WTC11 (cell line): Measurements from ENCODE around the gene FUT8. TPM values are rescaled to one million over a fixed set of nuclear protein-coding genes. Genes with fewer than 3 reads are reported as not detected.
A peak's percentile ranks its signal among the peaks of the same experiment; 100 is the strongest.
"Not testable (repeated sequence)": the region's sequence is repeated elsewhere in the genome, so short reads cannot be mapped to it uniquely, and the experiment has no call there.

ENCODE experiments used
- ATAC-seq: fragments of 200-7000 bp; cut with Tn5 transposase; 2 replicates; pipeline ENCODE4 v1.10.0; 2021; ENCODE audit warnings: mild to moderate bottlenecking, moderate library complexity
- CTCF ChIA-PET: fragments of 300-600 bp; sonication (Branson Sonifier 250); formaldehyde crosslinking; loops from one replicate; lab custom pipeline; 2021; ENCODE audit warnings: antibody characterized with exemption; lab: Charles Lee
- POLR2A ChIA-PET: fragments of 350-600 bp; sonication (Branson Sonifier 250); formaldehyde crosslinking; loops from one replicate; lab custom pipeline; 2021; ENCODE audit warnings: antibody characterized with exemption; lab: Charles Lee
- DNase-seq: peaks from one replicate; pipeline ENCODE4 v3.0.0; 2021; ENCODE audit warnings: low spot score
- H3K27ac Mint-ChIP-seq: 2 replicates; pipeline ENCODE4 v1.8.0; 2021; ENCODE audit warnings: mixed read lengths
- H3K27me3 Mint-ChIP-seq: 2 replicates; pipeline ENCODE4 v1.8.0; 2021; ENCODE audit warnings: low read depth, mild to moderate bottlenecking, moderate library complexity, mixed read lengths
- H3K36me3 Mint-ChIP-seq: 2 replicates; pipeline ENCODE4 v1.8.0; 2021; ENCODE audit warnings: mixed read lengths
- H3K4me1 Mint-ChIP-seq: 2 replicates; pipeline ENCODE4 v1.8.0; 2022; ENCODE audit warnings: mixed read lengths
- H3K4me3 Mint-ChIP-seq: 2 replicates; pipeline ENCODE4 v1.8.0; 2021; ENCODE audit warnings: mild to moderate bottlenecking, moderate library complexity, mixed read lengths
- H3K9me3 Mint-ChIP-seq: 2 replicates; pipeline ENCODE4 v1.8.0; 2021; ENCODE audit warnings: mixed read lengths
- AFF4 ChIP-seq: sonication (generic); formaldehyde crosslinking; IDR thresholded peaks from 2 replicates; pipeline ENCODE4 v1.8.1; 2023; ENCODE audit warnings: mild to moderate bottlenecking, missing genetic modification reagents, borderline replicate concordance
- ATF1 ChIP-seq: sonication (generic); formaldehyde crosslinking; IDR thresholded peaks from 2 replicates; pipeline ENCODE4 v1.8.1; 2023; ENCODE audit warnings: mild to moderate bottlenecking, moderate library complexity, missing genetic modification reagents
- HMGXB4 ChIP-seq: sonication (generic); formaldehyde crosslinking; IDR thresholded peaks from 2 replicates; pipeline ENCODE4 v1.8.1; 2023; ENCODE audit warnings: mild to moderate bottlenecking, moderate library complexity, missing genetic modification reagents
- NFE2L1 ChIP-seq: sonication (generic); formaldehyde crosslinking; IDR thresholded peaks from 2 replicates; pipeline ENCODE4 v1.8.1; 2023; ENCODE audit warnings: missing genetic modification reagents
- SMAD4 ChIP-seq: sonication (generic); formaldehyde crosslinking; IDR thresholded peaks from 2 replicates; pipeline ENCODE4 v1.8.0; 2022; ENCODE audit warnings: mild to moderate bottlenecking, missing genetic modification reagents
- SP1 ChIP-seq: sonication (generic); formaldehyde crosslinking; conservative IDR thresholded peaks from 2 replicates; pipeline ENCODE4 v1.8.1; 2022; ENCODE audit warnings: missing genetic modification reagents
- ZNF121 ChIP-seq: sonication (generic); formaldehyde crosslinking; IDR thresholded peaks from 2 replicates; pipeline ENCODE4 v1.8.0; 2023; ENCODE audit warnings: missing genetic modification reagents
- ZNF281 ChIP-seq: sonication (generic); formaldehyde crosslinking; IDR thresholded peaks from 2 replicates; pipeline ENCODE4 v1.8.0; 2023; ENCODE audit warnings: mild to moderate bottlenecking, missing genetic modification reagents
- ZNF317 ChIP-seq: sonication (generic); formaldehyde crosslinking; IDR thresholded peaks from 2 replicates; pipeline ENCODE4 v1.8.1; 2023; ENCODE audit warnings: low read depth, mild to moderate bottlenecking, moderate library complexity, missing genetic modification reagents, borderline replicate concordance
- ZSCAN18 ChIP-seq: fragments of 250-450 bp; sonication (Bioruptor Pico); IDR thresholded peaks from 2 replicates; pipeline ENCODE4 v2.1.2; 2022; ENCODE audit warnings: mild to moderate bottlenecking, moderate library complexity
- total RNA-seq: library from RNA; stranded (reverse); gene quantifications from 3 replicates; pipeline ENCODE4 v1.2.3, GENCODE V29; 2021
- TF ChIP-seq, protein P1 (sequence below): fragments of 250-450 bp; sonication (Bioruptor Pico); IDR thresholded peaks from 2 replicates; pipeline ENCODE4 v1.8.0; 2021; ENCODE audit warnings: mild to moderate bottlenecking

FUT8 gene
- total RNA-seq, 1 experiment from 2014 or later: 37.9 TPM

GRCh38 chr14:65689070-65689469 lies 276.5 kb downstream of the FUT8 start:
- no peak overlapping the region for H3K27ac Mint-ChIP-seq
- no peak for DNase-seq
- H3K36me3 Mint-ChIP-seq: peaks cover 12% of the 10 kb centered on the region
- peaks cover 41% of the 10 kb centered on the region for H3K4me1 Mint-ChIP-seq
- H3K4me3 Mint-ChIP-seq: no peak overlapping the region
- TF ChIP-seq ZNF317 (CRISPR knock-in tag) (peak; percentile 63; the same call in 1 of the 2 replicates), ZNF121 (CRISPR knock-in tag) (no peak)
- TF ChIP-seq, all 79 proteins: peak for 1
- CTCF ChIA-PET: no interaction called here
- H3K27me3 Mint-ChIP-seq: no peaks in the 10 kb centered on the region
- POLR2A ChIA-PET: no interaction called here
- no peak for ATAC-seq
- H3K9me3 Mint-ChIP-seq: peaks cover 16% of the 10 kb centered on the region

GRCh38 chr14:65692566-65692965 lies 280.0 kb downstream of the FUT8 start:
- POLR2A ChIA-PET, CTCF ChIA-PET, H3K27ac Mint-ChIP-seq, ATAC-seq, DNase-seq, H3K4me3 Mint-ChIP-seq, H3K27me3 Mint-ChIP-seq: not testable (repeated sequence)
- Mint-ChIP-seq H3K36me3 (peaks cover 17% of the 10 kb centered on the region), H3K4me1 (peaks cover 15% of the 10 kb centered on the region), H3K9me3 (peaks cover 29% of the 10 kb centered on the region)

GRCh38 chr14:65696801-65697200 lies 284.3 kb downstream of the FUT8 start:
- Mint-ChIP-seq H3K27ac (0 out of 2 replicates have a peak overlapping the region, but pooled peaks have one; percentile 25), H3K27me3 (no peaks in the 10 kb centered on the region), H3K36me3 (peaks cover 14% of the 10 kb centered on the region), H3K4me1 (peaks cover 3% of the 10 kb centered on the region; the same call in 1 of the 2 replicates), H3K9me3 (peaks cover 22% of the 10 kb centered on the region), H3K4me3 (no peak overlapping the region)
- ATAC-seq (no peak), DNase-seq (no peak)
- TF ChIP-seq AFF4 (no peak), ATF1 (CRISPR knock-in tag) (no peak)
- TF ChIP-seq, protein P1, sequence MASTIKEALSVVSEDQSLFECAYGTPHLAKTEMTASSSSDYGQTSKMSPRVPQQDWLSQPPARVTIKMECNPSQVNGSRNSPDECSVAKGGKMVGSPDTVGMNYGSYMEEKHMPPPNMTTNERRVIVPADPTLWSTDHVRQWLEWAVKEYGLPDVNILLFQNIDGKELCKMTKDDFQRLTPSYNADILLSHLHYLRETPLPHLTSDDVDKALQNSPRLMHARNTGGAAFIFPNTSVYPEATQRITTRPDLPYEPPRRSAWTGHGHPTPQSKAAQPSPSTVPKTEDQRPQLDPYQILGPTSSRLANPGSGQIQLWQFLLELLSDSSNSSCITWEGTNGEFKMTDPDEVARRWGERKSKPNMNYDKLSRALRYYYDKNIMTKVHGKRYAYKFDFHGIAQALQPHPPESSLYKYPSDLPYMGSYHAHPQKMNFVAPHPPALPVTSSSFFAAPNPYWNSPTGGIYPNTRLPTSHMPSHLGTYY (CRISPR knock-in tag): no peak
- ChIA-PET POLR2A (no interaction called here), CTCF (interaction anchor here (2.3 kb wide), 1 partner anchor 128 kb away, joined by 6 read pairs; no protein-coding TSS in a partner anchor)

DNA sequence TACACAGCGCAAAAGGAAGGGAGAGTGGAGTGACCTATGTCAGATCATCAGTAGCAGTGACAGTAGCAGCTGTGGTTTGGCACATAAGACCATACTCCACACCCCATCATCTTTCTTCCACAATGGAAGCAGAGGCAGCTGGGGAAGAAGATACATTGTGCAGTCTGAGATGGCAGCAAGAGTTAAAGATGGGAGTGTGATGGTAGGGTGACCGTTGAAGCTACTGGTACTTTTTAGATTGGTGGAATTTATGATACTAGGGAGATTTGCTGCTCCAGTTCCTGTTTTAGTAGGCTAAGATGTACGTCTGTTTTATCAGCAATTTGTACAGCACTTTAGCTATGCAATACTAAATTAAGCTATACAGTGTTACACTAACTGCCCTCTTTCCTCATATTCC lies 291.0 kb downstream of the FUT8 start:
- DNase-seq (no peak), ATAC-seq (no peak)
- TF ChIP-seq ZNF281: no peak
- no peak for TF ChIP-seq HMGXB4 (CRISPR knock-in tag)
- TF ChIP-seq ZSCAN18 (CRISPR knock-in tag): no peak
- TF ChIP-seq SP1 (CRISPR knock-in tag): no peak
- no peak for TF ChIP-seq NFE2L1
- no peak for TF ChIP-seq SMAD4 (CRISPR knock-in tag)
- ChIA-PET CTCF (interaction anchor here (0.9 to 1.6 kb wide), 4 partner anchors 28 to 535 kb away, joined by 3 to 5 read pairs (median 3); no protein-coding TSS in a partner anchor), POLR2A (no interaction called here)
- H3K4me3 Mint-ChIP-seq: no peak overlapping the region
- peaks cover 4% of the 10 kb centered on the region; the same call in 1 of the 2 replicates for H3K4me1 Mint-ChIP-seq
- H3K27me3 Mint-ChIP-seq: no peaks in the 10 kb centered on the region
- H3K9me3 Mint-ChIP-seq: no peaks in the 10 kb centered on the region; the same call in 1 of the 2 replicates
- no peaks in the 10 kb centered on the region for H3K36me3 Mint-ChIP-seq
- no peak overlapping the region for H3K27ac Mint-ChIP-seq
